Measurements from ENCODE around the gene SPATA9. TPM values are rescaled to one million over a fixed set of nuclear protein-coding genes. Genes with fewer than 3 reads are reported as not detected.
"Not testable (repeated sequence)": the region's sequence is repeated elsewhere in the genome, so short reads cannot be mapped to it uniquely, and the experiment has no call there.

SPATA9 gene
- total RNA-seq, 1 donor from 2014 or later, result not detected

DNA sequence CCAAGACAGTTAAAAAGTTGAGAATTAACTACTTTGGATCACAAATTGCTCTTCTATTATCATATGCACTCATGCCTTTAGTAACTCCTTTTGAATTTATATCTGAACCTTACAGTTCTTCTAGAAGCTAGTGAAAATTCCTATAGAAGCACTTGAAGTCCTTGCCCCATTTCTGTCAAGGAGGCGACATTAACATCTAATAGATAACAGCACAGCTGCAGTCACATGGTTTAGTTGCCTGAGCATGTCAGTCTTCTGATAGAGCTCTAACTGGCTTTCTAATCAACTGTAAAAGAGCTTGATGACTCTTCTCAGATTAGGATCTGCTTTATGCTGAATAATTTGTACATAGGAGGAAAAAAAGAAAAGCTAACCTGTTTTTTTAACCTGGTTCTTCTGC, 27.2 kb downstream of the SPATA9 start:
- DNase-seq, result no peak
- no peak for ATAC-seq (ENCODE audit: poor library complexity)
- intact Hi-C loops (cut with DNase I), result no loop called here

DNA sequence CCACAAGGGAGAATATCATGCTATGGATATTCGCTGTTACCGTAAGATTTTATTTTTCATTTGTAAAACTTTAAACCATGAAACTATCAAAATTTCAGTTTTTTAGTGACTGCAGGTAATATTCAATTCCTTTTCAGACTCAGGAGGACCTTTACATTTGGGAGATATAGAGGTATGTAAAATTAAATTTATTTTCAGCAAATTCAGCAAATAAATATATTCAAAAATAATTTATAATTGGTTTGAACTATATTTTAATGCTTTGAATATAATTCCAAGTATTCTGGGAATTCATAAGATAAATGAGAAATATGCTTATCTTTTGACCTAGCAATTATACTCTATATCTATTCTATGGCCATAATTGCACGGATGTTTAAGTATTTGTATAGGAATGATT, 28.6 kb downstream of the SPATA9 start:
- no peak for ATAC-seq (ENCODE audit: poor library complexity)
- intact Hi-C loops (cut with DNase I), result loop anchor here (5.0 kb wide), 1 partner anchor 128 kb away; no protein-coding TSS in a partner anchor
- no peak for DNase-seq

DNA sequence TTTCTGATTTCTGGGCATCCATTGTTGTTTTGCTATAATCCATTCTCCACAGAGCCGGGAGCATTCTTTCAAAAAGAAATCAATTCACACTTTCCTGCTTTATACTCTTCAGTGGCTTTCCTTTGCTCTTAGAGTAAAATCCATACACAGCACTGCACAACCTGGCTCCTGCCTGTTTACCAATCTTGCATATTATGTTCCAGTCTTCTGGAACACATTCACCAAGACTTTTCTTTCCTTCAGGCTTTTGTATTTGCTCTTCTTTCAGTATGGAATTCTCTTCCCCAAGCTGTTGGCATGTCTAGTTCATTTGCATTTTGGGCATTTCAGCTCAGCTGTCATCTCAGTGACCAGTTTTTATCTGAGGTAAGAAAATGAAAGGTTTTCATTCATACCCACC, 29.9 kb downstream of the SPATA9 start:
- DNase-seq (no peak), ATAC-seq (ENCODE audit: poor library complexity) (no peak)
- intact Hi-C loops (cut with DNase I), result loop anchor here (5.0 kb wide), 1 partner anchor 129 kb away; no protein-coding TSS in a partner anchor

DNA sequence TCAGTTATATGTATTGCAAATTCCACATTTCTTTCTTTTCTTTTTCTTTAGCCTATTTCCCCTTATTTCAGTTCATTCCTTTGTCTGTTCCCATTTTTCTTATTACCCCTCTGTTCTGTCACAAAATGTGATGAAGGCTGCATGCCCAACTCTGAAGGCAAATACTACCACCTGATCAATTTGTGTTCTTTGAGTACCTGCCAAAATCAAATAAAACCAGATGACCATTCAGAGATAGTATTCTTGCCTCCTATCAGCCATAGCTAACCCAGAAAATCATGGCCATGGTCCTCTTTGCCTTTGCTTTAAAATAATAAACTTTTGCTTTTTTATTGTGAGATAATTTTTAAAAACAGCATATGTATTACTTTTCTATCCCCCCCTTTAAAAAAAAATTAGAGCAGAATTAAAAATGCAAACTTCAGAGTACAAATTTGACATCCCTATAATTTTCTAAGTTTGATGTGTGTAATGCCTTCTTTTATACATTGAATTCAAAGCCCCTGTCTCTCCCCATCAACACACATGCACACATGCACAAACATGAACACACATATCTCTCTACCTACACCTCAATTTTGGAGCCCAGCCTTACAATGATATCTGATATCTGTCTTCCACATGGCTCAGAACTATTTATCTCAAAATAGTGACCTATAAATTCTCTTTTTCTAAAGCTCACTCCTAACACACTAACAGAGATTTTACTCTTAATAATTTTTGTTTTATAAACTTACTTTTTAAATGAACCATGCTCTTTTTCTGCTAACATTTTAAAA, 32.8 kb downstream of the SPATA9 start:
- intact Hi-C loops (cut with DNase I), result loop anchor here (5.0 kb wide), 2 partner anchors 132 to 187 kb away; no protein-coding TSS in a partner anchor

DNA sequence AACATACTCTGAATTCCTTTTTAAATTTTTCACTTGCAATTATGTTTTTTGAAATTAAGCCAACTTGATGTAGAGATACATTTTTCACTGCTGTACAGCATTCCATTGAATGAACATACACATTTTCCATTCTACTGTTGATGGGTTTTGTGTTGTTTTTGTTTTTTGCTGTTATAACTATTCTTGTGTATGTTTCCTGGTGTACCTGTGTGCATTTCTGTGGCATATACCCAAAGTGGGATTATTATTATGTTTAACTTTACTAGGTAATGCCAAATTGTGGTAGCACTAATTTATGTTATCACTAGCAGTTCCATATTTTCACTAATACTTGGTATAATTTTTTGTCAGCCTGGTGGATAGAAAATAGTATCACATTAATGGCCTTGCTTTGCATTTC, 33.5 kb downstream of the SPATA9 start:
- DNase-seq (no peak), ATAC-seq (ENCODE audit: poor library complexity) (no peak)
- intact Hi-C loops (cut with DNase I), result loop anchor here (5.0 kb wide), 1 partner anchor 188 kb away; no protein-coding TSS in a partner anchor

More for the DNA sequence above, 32.8 kb downstream of the SPATA9 start:
- ATAC-seq (ENCODE audit: poor library complexity), result no peak
- DNase-seq, result no peak

DNA sequence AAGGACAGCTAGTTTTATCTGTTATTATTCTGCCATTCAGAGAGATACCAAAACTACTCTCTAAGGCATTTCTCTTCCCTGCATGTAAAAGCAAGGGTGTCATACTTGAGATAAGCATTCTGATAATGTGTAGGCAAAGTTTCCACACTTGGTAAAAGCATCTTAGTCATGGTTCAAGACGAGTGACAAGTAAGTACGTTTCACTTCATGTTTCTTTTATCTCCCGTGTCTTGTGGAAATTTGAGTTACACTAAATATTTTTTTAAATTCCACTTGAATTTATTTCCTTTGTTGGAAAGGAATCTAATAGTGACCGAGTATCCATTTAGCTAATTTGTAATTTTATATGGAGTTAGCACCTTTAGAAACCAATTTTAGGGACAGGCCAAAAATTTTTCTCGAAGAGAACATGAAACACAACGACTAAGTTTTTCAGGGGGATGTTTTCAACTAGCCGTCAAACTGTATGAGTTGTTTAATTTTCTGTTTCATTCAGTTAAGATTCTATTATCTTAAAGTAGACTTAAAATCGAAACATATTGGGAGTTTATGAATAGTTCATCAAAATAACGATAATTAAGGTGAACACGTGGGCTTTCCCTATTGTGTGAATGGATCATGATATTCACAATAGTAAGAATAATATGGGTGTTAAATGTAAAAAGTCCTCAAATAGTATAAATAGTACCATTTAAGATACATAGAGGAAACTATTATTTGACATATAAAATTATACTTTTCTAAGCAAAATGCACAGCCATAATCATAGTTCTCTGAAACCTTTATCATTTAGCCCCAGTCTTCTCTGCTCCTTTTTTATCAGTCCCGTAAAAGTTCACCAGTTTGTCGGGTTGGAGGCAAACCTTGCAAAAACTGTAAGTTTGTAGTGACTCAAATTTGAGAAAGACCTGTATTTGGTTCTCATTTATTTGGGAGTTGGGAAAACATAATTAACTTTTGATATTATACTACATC, 34.6 kb downstream of the SPATA9 start:
- no peak for ATAC-seq (ENCODE audit: poor library complexity)
- intact Hi-C loops (cut with DNase I), result loop anchor here (5.0 kb wide), 1 partner anchor 189 kb away; no protein-coding TSS in a partner anchor
- DNase-seq, result no peak

DNA sequence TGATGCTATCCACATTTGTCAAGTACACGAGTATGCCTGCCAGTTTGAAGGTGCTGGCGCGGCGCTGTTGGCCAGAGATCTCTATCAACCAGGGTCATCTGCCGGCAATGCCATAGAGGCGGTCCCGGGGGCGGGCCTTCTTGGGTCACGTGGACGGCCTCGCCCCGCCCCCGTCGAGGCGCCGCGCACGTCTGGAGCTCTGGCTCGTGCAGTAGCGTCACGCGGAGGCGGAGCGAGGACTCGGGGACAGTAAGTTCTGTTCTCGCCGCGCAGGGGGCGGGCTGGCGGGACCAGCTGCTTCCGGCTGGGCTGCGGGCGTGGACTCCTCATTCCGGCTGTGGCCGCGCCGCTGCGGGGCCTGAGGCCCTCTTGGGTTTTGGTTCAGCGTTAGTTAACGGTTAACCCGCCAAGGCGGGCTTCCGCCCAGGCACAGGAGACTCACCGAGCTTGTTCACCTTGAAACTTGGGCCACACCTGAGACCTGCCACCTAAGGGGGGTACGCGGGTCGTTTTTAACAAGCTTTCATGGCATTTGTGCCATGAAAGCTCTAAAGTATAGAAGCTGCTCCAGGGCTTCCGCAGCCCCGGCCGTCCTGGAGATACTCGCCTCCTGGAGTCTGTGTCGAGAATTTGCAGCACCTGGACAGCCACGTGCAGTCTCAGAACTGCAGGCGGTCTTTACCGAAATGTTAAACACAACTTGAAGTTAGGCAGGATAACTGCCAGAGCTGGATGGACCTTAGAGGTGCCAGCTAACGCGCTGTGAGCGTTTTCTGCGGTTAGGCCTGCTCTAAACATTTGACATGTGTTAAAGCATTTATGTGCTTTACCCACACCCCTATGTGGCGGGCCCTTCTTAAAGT, 36.0 kb downstream of the SPATA9 start, which contains the start of gene RFESD:
Gene RFESD (plus strand): TSS at position 209 of the 863 bp plus-strand sequence. CDS start 5,495 bp downstream, outside the sequence.
- DNase-seq, result peak; percentile 100
- ATAC-seq (ENCODE audit: poor library complexity), result peak; percentile 99
- intact Hi-C loops (cut with DNase I), result loop anchor here (5.0 kb wide), 1 partner anchor 191 kb away; no protein-coding TSS in a partner anchor

DNA sequence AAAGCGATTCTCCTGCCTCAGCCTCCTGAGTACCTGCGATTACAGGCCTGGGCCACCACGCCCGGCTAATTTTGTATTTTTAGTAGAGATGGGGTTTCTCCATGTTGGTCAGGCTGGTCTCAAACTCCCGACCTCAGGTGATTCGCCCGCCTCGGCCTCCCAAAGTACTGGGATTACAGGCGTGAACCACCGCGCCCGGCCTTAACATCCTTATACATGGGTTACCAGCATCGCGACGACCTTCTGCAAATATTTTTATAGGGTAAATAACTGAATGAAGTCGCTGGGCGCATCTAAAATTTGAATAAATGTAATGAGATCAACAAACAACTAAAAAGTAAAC, 36.6 kb downstream of the SPATA9 start:
- ATAC-seq (ENCODE audit: poor library complexity); DNase-seq: not testable (repeated sequence)
- intact Hi-C loops (cut with DNase I), result loop anchor here (5.0 kb wide), 1 partner anchor 191 kb away; no protein-coding TSS in a partner anchor

DNA sequence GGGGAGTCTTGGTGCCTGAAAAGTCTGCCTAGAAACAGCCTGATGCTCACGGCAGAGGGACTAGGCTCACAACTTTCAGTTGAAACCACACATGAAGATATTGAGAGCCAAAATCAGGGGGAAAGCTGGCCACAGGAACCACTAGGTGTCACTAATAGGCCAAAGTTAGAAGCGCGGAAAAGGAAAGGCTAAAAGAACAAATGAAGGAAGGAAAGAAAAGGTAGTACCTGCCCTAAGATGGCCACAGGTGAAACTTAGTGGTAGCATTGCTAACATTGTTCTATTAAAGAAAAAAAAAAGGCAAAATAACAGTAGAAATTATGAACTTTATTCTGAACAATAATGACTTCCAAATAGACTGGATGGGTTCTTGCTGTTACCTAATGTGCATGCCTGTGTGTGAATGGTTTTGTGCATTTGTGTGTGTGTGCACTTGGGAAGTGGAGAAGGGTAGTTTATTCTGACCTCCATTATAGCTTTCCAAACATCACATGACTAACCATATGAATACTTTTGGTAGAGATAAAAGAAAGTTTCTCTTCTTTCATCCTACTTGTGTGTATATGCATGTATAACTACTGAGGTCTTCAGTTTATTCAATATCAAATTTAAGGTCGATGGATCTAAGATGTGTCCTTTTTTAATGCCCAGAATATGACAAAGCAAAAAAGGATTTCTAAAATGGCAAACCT, 38.3 kb downstream of the SPATA9 start:
- intact Hi-C loops (cut with DNase I), result loop anchor here (5.0 kb wide), 1 partner anchor 193 kb away; no protein-coding TSS in a partner anchor
- DNase-seq (no peak), ATAC-seq (ENCODE audit: poor library complexity) (peak; percentile 29)

DNA sequence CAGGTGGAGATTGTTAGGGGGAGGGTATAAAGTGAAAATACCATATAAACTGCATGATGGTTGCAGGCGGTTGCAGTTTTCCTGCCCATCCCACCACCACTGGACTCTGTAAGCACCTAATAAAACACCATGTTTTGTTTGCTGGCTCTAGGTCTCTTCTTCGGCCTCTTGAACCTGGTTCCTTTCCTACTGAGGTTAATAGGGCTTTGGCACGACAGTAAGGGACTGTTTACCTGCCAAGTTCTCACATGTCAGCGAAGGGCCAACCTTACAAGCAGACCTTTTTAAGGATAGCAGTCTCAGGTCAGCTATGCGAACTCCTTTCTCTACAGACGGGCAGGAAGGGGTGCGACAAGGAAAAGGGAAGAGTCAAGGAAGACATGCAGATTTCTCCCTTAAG, 39.6 kb downstream of the SPATA9 start:
- DNase-seq (no peak), ATAC-seq (ENCODE audit: poor library complexity) (no peak)
- intact Hi-C loops (cut with DNase I), result no loop called here

DNA sequence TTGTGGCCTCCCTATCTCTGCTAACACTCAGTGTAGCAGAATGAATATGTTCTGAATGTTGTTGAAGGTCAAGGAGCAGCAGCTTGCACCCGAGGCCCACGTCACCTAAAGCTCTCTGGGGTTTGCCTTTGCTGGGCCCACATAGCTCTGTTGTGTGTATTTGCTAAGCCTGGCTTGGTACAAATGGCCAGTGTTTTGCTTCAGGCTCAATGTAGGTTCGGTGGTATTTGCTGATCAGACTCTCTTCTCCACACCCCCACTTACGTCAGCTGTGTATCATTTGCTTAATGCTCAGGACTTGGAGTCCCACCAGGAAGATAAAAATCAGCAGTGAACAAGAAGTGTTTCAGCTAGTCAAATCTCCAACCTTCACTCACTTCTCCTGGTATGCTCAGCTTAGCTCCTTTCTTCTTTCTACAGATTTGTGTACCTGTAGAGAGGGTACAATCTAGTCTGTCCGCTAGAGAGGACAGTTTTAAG, 41.0 kb downstream of the SPATA9 start:
- intact Hi-C loops (cut with DNase I), result no loop called here
- DNase-seq, result no peak
- no peak for ATAC-seq (ENCODE audit: poor library complexity)

DNA sequence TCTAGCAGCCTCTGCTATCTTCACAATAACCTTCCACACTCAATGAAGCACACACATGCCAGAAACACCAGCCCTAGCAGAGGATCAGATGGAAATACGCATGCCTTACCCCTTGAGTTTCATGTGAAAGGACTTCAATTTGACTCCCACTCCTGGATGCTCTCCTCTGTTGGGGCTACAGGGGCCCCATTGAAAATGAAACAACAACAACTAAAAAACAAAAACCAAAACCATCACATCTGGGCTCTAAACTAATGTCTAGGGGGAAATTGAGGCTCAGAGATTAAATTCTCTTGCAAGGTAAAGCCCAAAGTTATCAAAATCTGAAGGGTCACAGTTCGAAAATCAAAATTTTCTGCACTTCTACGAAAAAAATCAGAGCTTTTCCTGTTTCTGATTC, 44.2 kb downstream of the SPATA9 start:
- DNase-seq, result no peak
- intact Hi-C loops (cut with DNase I), result no loop called here
- no peak for ATAC-seq (ENCODE audit: poor library complexity)

DNA sequence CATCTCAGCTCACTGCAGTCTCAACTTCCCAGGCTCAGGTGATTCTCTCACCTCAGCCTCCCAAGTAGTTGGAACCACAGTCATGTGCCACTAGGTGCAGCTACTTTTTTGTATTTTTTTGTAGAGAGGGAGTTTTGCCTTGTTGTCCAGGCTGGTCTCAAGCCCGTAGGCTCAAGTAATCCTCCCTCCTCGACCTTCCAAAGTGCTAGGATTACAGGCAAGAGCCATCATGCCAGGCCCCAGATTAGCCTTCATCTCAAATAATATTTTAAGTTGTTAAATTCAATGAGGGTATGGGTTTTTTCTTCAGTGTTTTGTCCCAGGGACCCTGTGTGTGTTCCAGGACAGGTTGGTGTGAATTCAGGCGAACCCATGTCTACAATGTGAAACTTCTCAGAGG, 48.7 kb downstream of the SPATA9 start:
- intact Hi-C loops (cut with DNase I), result no loop called here
- no peak for ATAC-seq (ENCODE audit: poor library complexity)
- DNase-seq, result no peak

DNA sequence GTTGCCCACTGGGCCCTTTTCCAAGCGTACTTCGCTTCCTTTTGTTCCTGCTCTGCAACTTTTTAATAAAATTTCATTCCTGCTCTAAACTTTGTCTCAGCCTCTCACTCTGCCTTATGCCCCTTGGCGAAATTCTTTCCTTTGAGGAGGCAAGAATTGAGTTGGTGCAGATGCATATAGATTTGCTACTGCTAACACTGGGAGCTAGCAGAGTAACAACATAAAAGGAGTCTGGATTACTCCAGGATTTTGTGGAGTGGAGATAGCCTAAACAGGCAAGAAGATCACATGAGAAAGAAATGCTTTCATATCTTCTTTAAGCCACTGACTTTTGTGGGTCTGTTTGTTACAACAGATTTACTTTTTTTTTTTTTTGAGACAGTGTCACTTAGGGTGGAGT, 49.1 kb downstream of the SPATA9 start:
- intact Hi-C loops (cut with DNase I), result no loop called here
- DNase-seq, result no peak
- ATAC-seq (ENCODE audit: poor library complexity), result no peak

DNA sequence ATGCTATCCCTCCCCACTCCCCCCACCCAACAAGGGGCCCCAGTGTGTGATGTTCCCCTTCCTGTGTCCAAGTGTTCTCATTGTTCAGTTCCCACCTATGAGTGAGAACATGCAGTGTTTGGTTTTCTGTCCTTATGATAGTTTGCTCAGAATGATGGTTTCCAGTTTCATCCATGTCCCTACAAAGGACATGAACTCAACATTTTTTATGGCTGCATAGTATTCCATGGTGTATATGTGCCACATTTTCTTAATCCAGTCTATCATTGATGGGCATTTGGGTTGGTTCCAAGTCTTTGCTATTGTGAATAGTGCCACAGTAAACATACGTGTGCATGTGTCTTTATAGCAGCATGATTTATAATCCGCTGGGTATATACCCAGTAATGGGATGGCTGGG, 49.8 kb downstream of the SPATA9 start:
- ATAC-seq (ENCODE audit: poor library complexity); intact Hi-C loops (cut with DNase I); DNase-seq: not testable (repeated sequence)

DNA sequence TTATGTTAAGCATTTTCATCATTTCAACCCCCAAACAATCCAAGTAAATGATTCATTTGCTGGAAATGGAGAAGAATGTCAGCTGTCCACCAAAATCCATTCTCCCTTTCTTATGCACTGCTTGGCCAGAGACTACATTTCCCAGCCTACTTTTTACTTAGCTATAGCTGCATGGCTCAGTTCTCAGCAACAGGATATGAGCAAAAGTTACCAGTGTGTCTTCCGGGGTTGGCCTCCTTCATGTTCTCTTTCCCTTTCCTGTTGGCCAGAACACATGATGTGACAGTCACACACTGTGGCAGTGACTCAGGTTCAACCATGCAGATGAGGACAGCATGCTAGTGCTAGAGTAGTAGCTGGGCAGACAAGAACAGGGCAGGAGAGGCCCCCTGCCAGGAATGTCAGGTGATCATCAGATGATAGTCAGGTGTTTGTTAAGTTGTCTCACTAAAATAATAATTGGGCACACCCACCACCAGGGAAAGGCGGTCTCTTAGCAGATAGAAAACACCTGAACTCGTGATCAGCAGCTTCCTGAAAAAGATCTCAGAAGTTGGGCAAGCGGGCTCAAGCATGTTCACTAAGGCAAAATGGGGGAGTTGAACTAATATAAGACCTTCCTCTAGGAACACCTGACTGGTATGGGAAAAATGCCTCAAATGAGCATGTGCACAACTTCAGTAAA, 50.7 kb downstream of the SPATA9 start:
- ATAC-seq (ENCODE audit: poor library complexity) (peak; percentile 45), DNase-seq (no peak)
- intact Hi-C loops (cut with DNase I), result no loop called here

Measured in Right ventricle myocardium superior (tissue), 1 donor.